ENCODE results near the gene DUSP1.

- TF ChIP-seq CTCF (conservative IDR thresholded peaks at IDR 0.05; ENCODE audit: low read length) (no peak), EZH2phosphoT487 (IDR thresholded peaks at IDR 0.05; ENCODE audit: borderline replicate concordance, low read depth, low read length) (no peak)
Measured at GRCh38 chr5:172768573-172769341, 2.2 kb downstream of the DUSP1 start.
